ENCODE measurements around the gene KCNJ14. TPM values are rescaled to one million over a fixed set of nuclear protein-coding genes. Genes with fewer than 3 reads are reported as not detected.

KCNJ14 gene
- total RNA-seq, 2 experiments from 2014 or later, result 1.7 to 2.0 TPM

- POLR2A ChIA-PET, result interaction anchor here (1.0 to 1.7 kb wide), 3 partner anchors 124 to 200 kb away, joined by 3 to 8 read pairs (median 3); partner anchors contain the start of genes RPL18 and SPHK2
Observed at GRCh38 chr19:48444936-48445200, 10.5 kb upstream of the KCNJ14 start.

GRCh38 chr19:48445256-48445605, 10.1 kb upstream of the KCNJ14 start:
- Histone ChIP-seq H3K4me3 (ENCODE audit: low read length) (peak overlapping the region; percentile 85), H3K27ac (ENCODE audit: low read depth in 1 of 2, low read length in 2 of 2) (peak overlapping the region in 1 of 2 donors; percentile 74), H3K27me3 (ENCODE audit: control insufficient read depth in 1 of 2, insufficient read depth in 2 of 2, low read length in 2 of 2) (peaks cover 16 to 25% of the 10 kb centered on the region in 2 experiments), H3K9me3 (ENCODE audit: control insufficient read depth in 1 of 2, insufficient read depth in 1 of 2, low read length in 2 of 2) (no peaks in the 10 kb centered on the region), H3K4me1 (ENCODE audit: insufficient read depth, low read length) (peaks cover 31% of the 10 kb centered on the region), H3K36me3 (ENCODE audit: insufficient read depth, low read length) (peaks cover 19% of the 10 kb centered on the region)
- peak; percentile 35 for TF ChIP-seq CTCF (IDR thresholded peaks at IDR 0.05)
- Mint-ChIP-seq H3K27ac (peak overlapping the region; percentile 78), H3K4me1 (ENCODE audit: low read depth) (peaks cover 25% of the 10 kb centered on the region), H3K27me3 (peaks cover 28% of the 10 kb centered on the region), H3K4me3 (peak overlapping the region; percentile 93), H3K36me3 (ENCODE audit: low read depth) (peaks cover 41% of the 10 kb centered on the region), H3K9me3 (no peaks in the 10 kb centered on the region)
- intact Hi-C loops (cut with DNase I, micrococcal nuclease), result loop anchor here (1.0 to 2.0 kb wide), 5 partner anchors 24 to 82 kb away; partner anchors contain the start of genes CYTH2 (in 1 of the 2), KDELR1 (in 1 of the 2) and TMEM143 (in 1 of the 2)
- ChIA-PET POLR2A (interaction anchor here (0.7 to 1.7 kb wide), 5 partner anchors 21 to 200 kb away, joined by 3 to 8 read pairs (median 3); partner anchors contain the start of genes RPL18 and SPHK2), CTCF (interaction anchor here (0.8 to 1.5 kb wide), 4 partner anchors 51 to 94 kb away, joined by 3 to 8 read pairs (median 4); partner anchors contain the start of genes GRIN2D, KDELR1 and TMEM143)
- ATAC-seq (ENCODE audit: poor library complexity) (peak; percentile 36), DNase-seq (peak in 2 of 14 experiments; percentile 63 to 70)

More at GRCh38 chr19:48444936-48445200, 10.5 kb upstream of the KCNJ14 start:
- Histone ChIP-seq H3K36me3 (ENCODE audit: insufficient read depth, low read length) (peaks cover 15% of the 10 kb centered on the region), H3K4me3 (ENCODE audit: low read length) (peak overlapping the region; percentile 85), H3K4me1 (ENCODE audit: insufficient read depth, low read length) (peaks cover 31% of the 10 kb centered on the region), H3K27ac (ENCODE audit: low read depth in 1 of 2, low read length in 2 of 2) (no peak overlapping the region), H3K9me3 (ENCODE audit: control insufficient read depth in 1 of 2, insufficient read depth in 1 of 2, low read length in 2 of 2) (no peaks in the 10 kb centered on the region), H3K27me3 (ENCODE audit: control insufficient read depth in 1 of 2, insufficient read depth in 2 of 2, low read length in 2 of 2) (peaks cover 16 to 25% of the 10 kb centered on the region in 2 experiments)
- CTCF ChIA-PET, result interaction anchor here (0.8 to 1.5 kb wide), 4 partner anchors 51 to 94 kb away, joined by 3 to 8 read pairs (median 4); partner anchors contain the start of genes GRIN2D, KDELR1 and TMEM143
- intact Hi-C loops (cut with DNase I, micrococcal nuclease), result loop anchor here (1.0 to 5.0 kb wide), 6 partner anchors 24 to 128 kb away; partner anchors contain the start of genes CYTH2 (in 1 of the 2), KDELR1 (in 1 of the 2) and TMEM143 (in 1 of the 2)
- H3K4me3 Mint-ChIP-seq, result peak overlapping the region; percentile 93
- H3K9me3 Mint-ChIP-seq, result no peaks in the 10 kb centered on the region
- peaks cover 28% of the 10 kb centered on the region for H3K27me3 Mint-ChIP-seq
- H3K4me1 Mint-ChIP-seq (ENCODE audit: low read depth), result peaks cover 25% of the 10 kb centered on the region
- peaks cover 41% of the 10 kb centered on the region for H3K36me3 Mint-ChIP-seq (ENCODE audit: low read depth)
- no peak for DNase-seq
- no peak for TF ChIP-seq CTCF (IDR thresholded peaks at IDR 0.05)
- peak overlapping the region; percentile 78 for H3K27ac Mint-ChIP-seq
- ATAC-seq (ENCODE audit: poor library complexity), result no peak

- ATAC-seq (ENCODE audit: poor library complexity), result peak; percentile 94
Observed at GRCh38 chr19:48445606-48446481, 9.5 kb upstream of the KCNJ14 start, which contains the start of gene GRWD1. TSS of gene GRWD1 (plus strand) at chr19:48445983. CDS start at chr19:48446006, 23 bp downstream.

More at GRCh38 chr19:48445606-48446481, 9.5 kb upstream of the KCNJ14 start, which contains the start of gene GRWD1:
- ChIA-PET CTCF (interaction anchor here (0.7 to 1.5 kb wide), 5 partner anchors 39 to 163 kb away, joined by 3 to 8 read pairs (median 4); partner anchors contain the start of genes GRIN2D and KDELR1), POLR2A (interaction anchor here (0.7 to 1.7 kb wide), 8 partner anchors 10 to 199 kb away, joined by 3 to 8 read pairs (median 3); partner anchors contain the start of genes KCNJ14, RPL18 and SPHK2)
- Mint-ChIP-seq H3K27me3 (peaks cover 28% of the 10 kb centered on the region), H3K9me3 (no peaks in the 10 kb centered on the region), H3K36me3 (ENCODE audit: low read depth) (peaks cover 44% of the 10 kb centered on the region), H3K4me3 (peak within 1 kb of the TSS; percentile 93), H3K4me1 (ENCODE audit: low read depth) (peaks cover 25% of the 10 kb centered on the region), H3K27ac (peak within 1 kb of the TSS; percentile 78)
- H3K4me3 ChIP-seq (ENCODE audit: low read length), result peak within 1 kb of the TSS; percentile 85
- no peaks in the 10 kb centered on the region for H3K9me3 ChIP-seq (ENCODE audit: control insufficient read depth in 1 of 2, insufficient read depth in 1 of 2, low read length in 2 of 2)
- peaks cover 25% of the 10 kb centered on the region for H3K36me3 ChIP-seq (ENCODE audit: insufficient read depth, low read length)
- DNase-seq, result peak; percentile 85 to 99 (median 91)
- H3K27me3 ChIP-seq (ENCODE audit: control insufficient read depth in 1 of 2, insufficient read depth in 2 of 2, low read length in 2 of 2), result peaks cover 15 to 25% of the 10 kb centered on the region in 2 experiments
- TF ChIP-seq CTCF (IDR thresholded peaks at IDR 0.05), result no peak
- intact Hi-C loops (cut with DNase I, micrococcal nuclease), result loop anchor here (1.0 to 2.0 kb wide), 6 partner anchors 22 to 83 kb away; partner anchors contain the start of genes CYTH2 (in 1 of the 2), KDELR1 (in 1 of the 2) and TMEM143 (in 1 of the 2)
- H3K27ac ChIP-seq (ENCODE audit: low read depth in 1 of 2, low read length in 2 of 2), result peak within 1 kb of the TSS; percentile 58 to 74
- peaks cover 31% of the 10 kb centered on the region for H3K4me1 ChIP-seq (ENCODE audit: insufficient read depth, low read length)
